ENCODE data around the gene PRKAG2. TPM values are rescaled to one million over a fixed set of nuclear protein-coding genes. Genes with fewer than 3 reads are reported as not detected.

The PRKAG2 gene
- total RNA-seq, 3 donors from 2014 or later, result 42.4 to 48.5 (median 46.6) TPM

DNA sequence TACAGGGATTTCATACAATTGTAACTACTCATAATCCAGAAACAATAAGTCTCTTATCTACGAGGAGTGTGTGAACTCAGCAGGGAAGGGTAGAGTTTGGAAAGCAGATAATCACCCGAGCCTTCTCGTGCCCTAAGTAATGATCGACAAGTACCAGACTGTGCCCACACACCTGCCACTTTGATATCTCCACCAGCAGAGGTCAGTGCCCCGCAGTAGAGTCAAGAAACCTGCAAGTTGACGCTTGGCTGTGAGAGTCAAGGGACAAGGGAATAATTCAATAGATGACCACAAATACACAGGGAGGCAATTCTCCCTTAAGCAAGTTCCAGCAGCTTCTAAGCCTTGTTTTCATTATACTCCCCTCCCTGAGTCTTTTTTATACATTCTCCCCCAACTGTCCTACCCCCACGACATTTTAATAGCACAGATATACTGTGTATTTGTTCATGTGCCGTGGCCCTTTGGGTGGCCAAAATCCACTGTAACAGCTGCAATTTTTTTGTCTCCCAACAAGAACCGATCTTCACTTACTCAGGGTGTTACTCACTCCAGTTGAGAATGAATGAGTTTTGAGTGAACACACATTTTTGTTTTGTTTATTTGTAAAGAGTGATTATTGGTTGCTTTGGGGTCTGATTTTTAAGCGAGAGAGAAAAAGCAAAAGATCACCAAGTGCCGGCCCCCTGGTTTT lies 250.3 kb downstream of the PRKAG2 start:
- Histone ChIP-seq H3K4me1 (ENCODE audit: low read depth) (peaks cover 9% of the 10 kb centered on the region), H3K36me3 (ENCODE audit: low read depth) (no peaks in the 10 kb centered on the region), H3K4me3 (no peak overlapping the region), H3K9me3 (no peaks in the 10 kb centered on the region)
- TF ChIP-seq, protein P1, sequence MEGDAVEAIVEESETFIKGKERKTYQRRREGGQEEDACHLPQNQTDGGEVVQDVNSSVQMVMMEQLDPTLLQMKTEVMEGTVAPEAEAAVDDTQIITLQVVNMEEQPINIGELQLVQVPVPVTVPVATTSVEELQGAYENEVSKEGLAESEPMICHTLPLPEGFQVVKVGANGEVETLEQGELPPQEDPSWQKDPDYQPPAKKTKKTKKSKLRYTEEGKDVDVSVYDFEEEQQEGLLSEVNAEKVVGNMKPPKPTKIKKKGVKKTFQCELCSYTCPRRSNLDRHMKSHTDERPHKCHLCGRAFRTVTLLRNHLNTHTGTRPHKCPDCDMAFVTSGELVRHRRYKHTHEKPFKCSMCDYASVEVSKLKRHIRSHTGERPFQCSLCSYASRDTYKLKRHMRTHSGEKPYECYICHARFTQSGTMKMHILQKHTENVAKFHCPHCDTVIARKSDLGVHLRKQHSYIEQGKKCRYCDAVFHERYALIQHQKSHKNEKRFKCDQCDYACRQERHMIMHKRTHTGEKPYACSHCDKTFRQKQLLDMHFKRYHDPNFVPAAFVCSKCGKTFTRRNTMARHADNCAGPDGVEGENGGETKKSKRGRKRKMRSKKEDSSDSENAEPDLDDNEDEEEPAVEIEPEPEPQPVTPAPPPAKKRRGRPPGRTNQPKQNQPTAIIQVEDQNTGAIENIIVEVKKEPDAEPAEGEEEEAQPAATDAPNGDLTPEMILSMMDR (IDR thresholded peaks at IDR 0.05), result peak; percentile 28
- ATAC-seq, result peak; percentile 82
- intact Hi-C loops (cut with DNase I, micrococcal nuclease), result no loop called here
- peak in 1 of 3 donors; percentile 55 for DNase-seq

DNA sequence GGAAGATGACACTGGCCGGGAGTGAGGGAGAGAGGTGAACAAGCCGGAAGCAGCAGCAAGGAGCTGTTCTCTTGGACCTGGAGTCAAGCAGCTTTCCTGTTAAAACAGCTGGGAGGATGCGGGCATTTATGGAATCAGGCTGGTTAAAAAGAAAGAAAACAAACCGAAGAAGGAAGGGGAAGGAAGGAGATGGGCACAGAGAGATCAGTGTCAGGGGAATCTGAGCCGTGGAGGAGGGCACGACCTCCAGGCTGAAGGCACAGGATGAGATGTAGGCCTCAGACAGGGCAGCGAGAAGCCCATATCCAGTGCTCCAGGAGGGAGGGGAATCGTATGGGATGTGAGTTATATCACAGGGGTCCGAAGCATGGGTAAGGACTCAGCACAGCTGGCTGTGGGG lies 251.3 kb downstream of the PRKAG2 start:
- H3K9me3 ChIP-seq, result no peaks in the 10 kb centered on the region
- peaks cover 3% of the 10 kb centered on the region for H3K4me1 ChIP-seq (ENCODE audit: low read depth)
- ATAC-seq, result no peak
- H3K4me3 ChIP-seq, result no peak overlapping the region
- intact Hi-C loops (cut with DNase I, micrococcal nuclease), result no loop called here
- no peaks in the 10 kb centered on the region for H3K36me3 ChIP-seq (ENCODE audit: low read depth)
- TF ChIP-seq, protein P1 (IDR thresholded peaks at IDR 0.05), result no peak
- no peak for DNase-seq

DNA sequence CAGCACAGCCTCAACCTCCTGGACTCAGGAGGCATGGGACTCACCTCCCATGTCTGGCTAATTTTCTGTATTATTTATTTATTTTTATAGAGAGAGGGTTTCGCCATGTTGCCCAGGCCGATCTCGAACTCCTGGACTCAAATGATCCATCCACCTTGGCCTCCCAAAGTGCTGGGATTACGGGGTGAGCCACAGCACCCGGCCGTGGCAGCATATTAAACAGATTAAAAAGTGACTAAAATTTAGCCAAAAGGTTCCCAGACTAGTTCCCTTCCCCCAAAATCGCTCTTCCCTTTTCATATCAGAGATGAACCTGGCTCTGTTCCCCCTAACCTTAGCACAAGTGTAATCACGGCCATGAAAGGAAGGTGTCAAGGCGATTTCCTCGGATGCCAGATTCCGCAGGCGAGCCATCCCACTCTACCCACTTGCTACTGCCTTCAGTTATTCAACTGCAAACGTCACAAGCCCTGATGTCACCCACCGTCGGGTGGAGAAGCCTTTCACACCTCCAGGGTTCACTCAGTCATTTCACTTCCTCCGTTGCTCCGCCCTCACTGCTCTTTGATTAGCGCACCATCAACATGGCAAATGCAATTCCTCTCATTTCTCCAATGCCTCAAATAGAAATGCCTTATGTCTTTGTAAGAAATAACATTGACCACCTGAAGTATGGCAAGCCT lies 252.5 kb downstream of the PRKAG2 start:
- no peaks in the 10 kb centered on the region for H3K9me3 ChIP-seq

DNA sequence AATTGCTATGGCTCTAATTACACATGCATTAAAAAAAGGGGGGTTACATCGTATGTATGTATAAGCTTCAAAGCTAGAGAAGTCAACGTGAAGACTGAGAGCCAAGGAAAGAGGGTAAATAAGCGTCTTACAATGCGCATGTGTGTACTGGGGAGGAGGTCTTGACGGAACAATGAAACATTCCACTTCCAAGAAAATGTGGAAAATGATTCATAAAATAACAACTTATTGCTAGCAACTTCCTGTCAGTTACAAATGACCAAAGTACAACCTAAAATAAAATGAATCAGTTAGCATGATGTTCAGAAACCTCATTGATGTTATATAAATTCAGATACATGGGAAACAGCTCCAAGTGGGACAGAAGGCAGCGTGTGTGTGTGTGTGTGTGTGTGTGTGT lies 253.1 kb downstream of the PRKAG2 start:
- Histone ChIP-seq H3K4me1 (ENCODE audit: low read depth) (no peaks in the 10 kb centered on the region), H3K36me3 (ENCODE audit: low read depth) (no peaks in the 10 kb centered on the region), H3K9me3 (no peaks in the 10 kb centered on the region), H3K4me3 (no peak overlapping the region)
- DNase-seq (no peak), ATAC-seq (no peak)
- TF ChIP-seq, protein P1 (IDR thresholded peaks at IDR 0.05), result no peak
- intact Hi-C loops (cut with DNase I, micrococcal nuclease), result no loop called here

More for the DNA sequence above, 252.5 kb downstream of the PRKAG2 start:
- TF ChIP-seq, protein P1 (IDR thresholded peaks at IDR 0.05), result no peak
- DNase-seq (no peak), ATAC-seq (no peak)
- H3K4me1 ChIP-seq (ENCODE audit: low read depth), result no peaks in the 10 kb centered on the region
- no peak overlapping the region for H3K4me3 ChIP-seq
- intact Hi-C loops (cut with DNase I, micrococcal nuclease), result no loop called here
- H3K36me3 ChIP-seq (ENCODE audit: low read depth), result no peaks in the 10 kb centered on the region

DNA sequence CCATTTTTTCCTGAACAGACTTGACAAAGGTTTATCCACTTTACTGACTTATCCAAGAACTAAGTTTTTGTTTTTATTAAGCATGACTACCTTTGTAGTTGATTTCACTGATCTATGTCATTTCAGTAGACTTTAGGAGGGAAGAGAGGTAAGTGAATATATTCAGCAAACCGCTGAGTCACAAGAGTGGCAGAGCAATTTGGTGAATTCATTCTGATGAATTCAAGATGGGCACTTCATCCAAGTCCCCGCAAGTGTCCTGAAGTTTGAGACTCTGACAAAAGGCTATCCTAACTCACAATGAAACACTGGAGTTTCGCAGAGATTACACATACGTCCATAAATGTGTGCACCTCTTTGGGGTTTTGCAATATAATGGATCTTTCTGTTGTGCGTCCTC lies 255.0 kb downstream of the PRKAG2 start:
- Histone ChIP-seq H3K36me3 (ENCODE audit: low read depth) (no peaks in the 10 kb centered on the region), H3K4me1 (ENCODE audit: low read depth) (no peaks in the 10 kb centered on the region), H3K4me3 (no peak overlapping the region), H3K9me3 (no peaks in the 10 kb centered on the region)
- ATAC-seq (no peak), DNase-seq (no peak)
- intact Hi-C loops (cut with DNase I, micrococcal nuclease), result no loop called here
- TF ChIP-seq, protein P1 (IDR thresholded peaks at IDR 0.05), result no peak

Measured in mucosa of descending colon (tissue), 3 donors.